ENCODE data around the gene TRIM65. TPM values are rescaled to one million over a fixed set of nuclear protein-coding genes. Genes with fewer than 3 reads are reported as not detected.

Gene TRIM65
- total and polyA plus RNA-seq, 10 of the 15 experiments (the other 5 are each of a cell fraction or from before 2014, with no cell fraction given): 1.4 to 26.0 (median 10.8) TPM

DNA sequence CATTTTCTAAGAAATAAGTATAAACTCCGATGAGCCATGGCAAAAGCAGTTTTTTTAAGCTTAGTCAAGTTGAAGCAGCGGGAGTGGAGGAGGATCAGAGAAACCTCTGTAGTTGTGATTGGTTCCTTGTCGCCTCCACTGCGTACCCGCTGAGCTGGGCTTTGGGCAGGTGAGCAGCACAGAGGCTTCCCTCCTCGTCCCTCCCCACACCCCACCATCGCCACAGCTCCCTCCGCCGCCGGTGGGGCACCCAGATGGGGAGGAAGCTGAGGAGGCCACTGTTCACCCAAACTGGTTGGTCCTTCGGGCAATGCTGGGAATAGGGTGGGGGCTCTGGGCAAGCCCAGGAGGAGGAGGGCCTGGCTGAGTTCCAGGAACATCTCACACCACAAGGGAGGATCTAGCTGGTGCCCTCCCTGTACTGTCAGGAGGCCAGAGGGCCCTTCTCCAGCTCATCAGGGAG is 13.1 kb upstream of the TRIM65 start (continued):
- TF ChIP-seq, protein P1, sequence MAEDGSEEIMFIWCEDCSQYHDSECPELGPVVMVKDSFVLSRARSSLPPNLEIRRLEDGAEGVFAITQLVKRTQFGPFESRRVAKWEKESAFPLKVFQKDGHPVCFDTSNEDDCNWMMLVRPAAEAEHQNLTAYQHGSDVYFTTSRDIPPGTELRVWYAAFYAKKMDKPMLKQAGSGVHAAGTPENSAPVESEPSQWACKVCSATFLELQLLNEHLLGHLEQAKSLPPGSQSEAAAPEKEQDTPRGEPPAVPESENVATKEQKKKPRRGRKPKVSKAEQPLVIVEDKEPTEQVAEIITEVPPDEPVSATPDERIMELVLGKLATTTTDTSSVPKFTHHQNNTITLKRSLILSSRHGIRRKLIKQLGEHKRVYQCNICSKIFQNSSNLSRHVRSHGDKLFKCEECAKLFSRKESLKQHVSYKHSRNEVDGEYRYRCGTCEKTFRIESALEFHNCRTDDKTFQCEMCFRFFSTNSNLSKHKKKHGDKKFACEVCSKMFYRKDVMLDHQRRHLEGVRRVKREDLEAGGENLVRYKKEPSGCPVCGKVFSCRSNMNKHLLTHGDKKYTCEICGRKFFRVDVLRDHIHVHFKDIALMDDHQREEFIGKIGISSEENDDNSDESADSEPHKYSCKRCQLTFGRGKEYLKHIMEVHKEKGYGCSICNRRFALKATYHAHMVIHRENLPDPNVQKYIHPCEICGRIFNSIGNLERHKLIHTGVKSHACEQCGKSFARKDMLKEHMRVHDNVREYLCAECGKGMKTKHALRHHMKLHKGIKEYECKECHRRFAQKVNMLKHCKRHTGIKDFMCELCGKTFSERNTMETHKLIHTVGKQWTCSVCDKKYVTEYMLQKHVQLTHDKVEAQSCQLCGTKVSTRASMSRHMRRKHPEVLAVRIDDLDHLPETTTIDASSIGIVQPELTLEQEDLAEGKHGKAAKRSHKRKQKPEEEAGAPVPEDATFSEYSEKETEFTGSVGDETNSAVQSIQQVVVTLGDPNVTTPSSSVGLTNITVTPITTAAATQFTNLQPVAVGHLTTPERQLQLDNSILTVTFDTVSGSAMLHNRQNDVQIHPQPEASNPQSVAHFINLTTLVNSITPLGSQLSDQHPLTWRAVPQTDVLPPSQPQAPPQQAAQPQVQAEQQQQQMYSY (CRISPR knock-in tag; IDR thresholded peaks at IDR 0.05): no peak
- TF ChIP-seq YBX1 (IDR thresholded peaks at IDR 0.05) (no peak), SUZ12 (IDR thresholded peaks at IDR 0.05; ENCODE audit: unreplicated experiment) (no peak), CBX3 (IDR thresholded peaks at IDR 0.05; ENCODE audit: borderline replicate concordance, low read depth) (no peak), RBBP5 (conservative IDR thresholded peaks at IDR 0.05) (no peak), ZNF217 (IDR thresholded peaks at IDR 0.05) (no peak), JUND (IDR thresholded peaks at IDR 0.05; ENCODE audit: low read depth, low read length) (no peak), FOS (IDR thresholded peaks at IDR 0.05; ENCODE audit: borderline replicate concordance, extremely low read depth, insufficient read length) (no peak), DPF2 (IDR thresholded peaks at IDR 0.05) (no peak), POLR2A (IDR thresholded peaks at IDR 0.05; ENCODE audit: low read depth, low read length) (no peak), CEBPB (IDR thresholded peaks at IDR 0.05; ENCODE audit: borderline replicate concordance in 1 of 2, low read depth in 2 of 2, low read length in 2 of 2) (no peak)

Measured in GM12878 (cell line).